ENCODE data around the gene GATAD2A.
"Not testable (repeated sequence)": the region's sequence is repeated elsewhere in the genome, so short reads cannot be mapped to it uniquely, and the experiment has no call there.

The GATAD2A gene

GRCh38 chr19:19404879-19405860, at the start of gene GATAD2A:
Gene GATAD2A, plus strand, starts transcription at chr19:19405675. Its CDS starts 59,671 bp downstream, at chr19:19465346.
- DNase-seq (ENCODE audit: low spot score): peak; percentile 91

DNA sequence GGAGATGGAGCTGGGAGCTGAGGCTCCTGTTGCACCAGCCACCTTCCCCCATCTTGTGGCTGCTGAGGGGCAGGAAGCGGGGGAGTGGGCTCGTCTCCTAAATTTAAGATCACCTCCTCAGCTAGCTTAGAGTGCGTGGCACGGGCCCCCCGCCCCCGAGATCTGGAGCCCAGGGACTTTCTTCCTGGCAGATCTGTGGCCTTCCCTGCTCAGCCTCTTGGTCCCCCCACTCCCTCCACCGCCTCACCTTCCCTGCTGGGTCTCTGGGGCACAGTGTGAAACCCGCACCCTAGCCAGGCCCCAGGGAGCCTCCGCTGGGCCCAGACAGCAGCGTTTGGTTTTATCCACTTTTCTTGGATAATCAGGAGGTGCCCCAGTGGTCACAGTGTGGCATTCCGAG, 49.0 kb upstream of the GATAD2A start:
- DNase-seq (ENCODE audit: low spot score): no peak

DNA sequence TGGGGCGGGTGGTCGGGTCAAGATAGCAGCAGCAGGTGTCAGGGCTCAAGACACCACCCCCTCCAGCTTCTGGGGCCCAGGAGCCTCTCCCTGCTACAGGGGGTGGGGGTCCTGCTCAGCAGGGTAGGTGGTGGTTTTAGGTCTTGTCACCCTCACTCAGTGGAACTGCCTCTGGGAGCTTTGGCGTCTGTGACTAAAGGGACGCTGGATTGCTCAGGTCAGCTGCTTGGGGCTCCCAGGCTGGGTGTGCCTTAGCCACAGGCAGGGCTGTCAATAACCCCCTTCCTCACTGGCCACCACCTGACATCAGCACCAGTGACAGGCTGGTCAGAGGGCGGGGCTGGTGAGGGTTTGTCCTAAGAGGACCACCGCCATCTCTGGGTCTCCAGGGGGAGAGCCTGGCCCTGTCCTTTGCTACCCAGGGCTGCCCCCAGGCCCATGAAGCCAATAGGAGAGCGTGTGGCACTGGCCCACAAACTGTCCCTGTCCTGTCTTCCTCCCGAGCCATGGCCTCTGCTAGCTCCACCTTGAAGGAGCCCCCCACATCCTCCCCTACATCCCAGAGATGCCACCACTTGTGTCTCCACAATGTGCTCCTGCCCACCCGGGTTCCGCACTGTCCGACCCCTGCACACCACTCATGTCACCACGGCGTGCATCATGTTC, 48.4 kb upstream of the GATAD2A start:
- no peak for DNase-seq (ENCODE audit: low spot score)

DNA sequence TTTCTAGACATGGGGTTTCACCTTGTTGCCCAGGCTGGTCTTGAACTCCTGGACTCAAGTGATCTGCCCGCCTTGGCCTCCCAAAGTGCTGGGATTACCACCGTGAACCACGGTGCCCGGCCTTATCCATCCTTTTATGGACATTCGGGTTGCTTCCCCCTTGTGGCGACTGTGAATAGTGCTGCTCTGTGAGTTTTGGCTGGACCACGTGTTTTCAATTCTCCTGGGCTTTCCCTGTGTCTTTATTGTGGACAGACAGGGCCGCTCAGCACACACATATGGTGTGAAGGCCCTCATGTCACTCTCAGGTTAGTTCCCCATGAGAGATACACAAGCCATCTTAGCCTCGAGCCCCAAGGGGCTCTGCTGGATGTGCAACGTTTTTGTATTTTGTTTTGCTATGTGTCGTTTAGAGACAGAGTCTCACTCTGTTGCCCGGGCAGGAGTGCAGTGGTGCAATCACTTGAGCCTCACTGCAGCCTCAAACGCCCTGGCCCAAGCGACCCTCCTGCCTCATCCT, 44.3 kb upstream of the GATAD2A start:
- DNase-seq (ENCODE audit: low spot score): peak; percentile 92

- no peak for DNase-seq (ENCODE audit: low spot score)
Measured at GRCh38 chr19:19362075-19362474, 43.4 kb upstream of the GATAD2A start.

DNA sequence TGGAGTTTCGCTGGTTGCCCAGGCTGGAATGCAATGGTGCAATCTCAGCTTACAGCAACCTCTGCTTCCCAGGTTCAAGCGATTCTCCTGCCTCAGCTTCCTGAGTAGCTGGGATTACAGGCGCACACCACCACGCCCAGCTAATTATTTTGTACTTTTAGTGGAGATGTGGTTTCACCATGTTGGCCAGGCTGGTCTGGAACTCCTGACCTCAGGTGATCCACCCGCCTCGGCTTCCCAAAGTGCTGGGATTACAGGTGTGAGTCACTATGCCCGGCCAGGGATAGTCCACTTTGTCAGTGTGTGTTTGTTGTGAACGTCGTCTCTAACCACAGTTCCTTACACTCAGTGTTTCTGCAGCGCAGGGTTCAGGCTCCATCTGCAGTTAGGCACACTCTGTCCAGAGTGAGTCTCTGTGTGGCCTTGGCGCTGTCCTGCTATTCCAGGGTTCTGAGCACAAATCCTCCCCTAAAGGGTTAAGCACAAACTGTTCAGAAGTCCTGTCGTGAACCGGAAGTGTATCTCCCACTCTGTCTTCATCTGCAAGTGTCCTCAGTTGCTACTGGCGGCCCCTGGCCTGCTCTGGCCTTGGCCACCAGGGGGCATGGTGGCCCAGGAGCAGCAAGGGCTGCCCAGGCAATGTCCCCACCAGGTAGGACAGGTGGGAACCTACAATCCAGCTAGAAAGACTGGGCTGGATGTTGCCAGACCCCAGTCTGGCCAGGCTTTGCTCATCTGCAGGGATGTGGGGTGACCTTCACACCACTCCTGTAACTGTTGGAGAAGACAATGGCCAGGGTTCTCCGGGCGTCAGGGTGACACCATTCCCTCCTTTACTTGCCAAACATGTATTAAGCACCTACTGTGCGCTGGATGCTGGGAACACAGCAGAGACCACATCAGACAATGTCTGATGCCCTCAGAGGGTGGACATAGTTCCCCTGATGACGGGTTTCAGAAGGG, 38.8 kb upstream of the GATAD2A start:
- peak; percentile 88 for DNase-seq (ENCODE audit: low spot score)

DNA sequence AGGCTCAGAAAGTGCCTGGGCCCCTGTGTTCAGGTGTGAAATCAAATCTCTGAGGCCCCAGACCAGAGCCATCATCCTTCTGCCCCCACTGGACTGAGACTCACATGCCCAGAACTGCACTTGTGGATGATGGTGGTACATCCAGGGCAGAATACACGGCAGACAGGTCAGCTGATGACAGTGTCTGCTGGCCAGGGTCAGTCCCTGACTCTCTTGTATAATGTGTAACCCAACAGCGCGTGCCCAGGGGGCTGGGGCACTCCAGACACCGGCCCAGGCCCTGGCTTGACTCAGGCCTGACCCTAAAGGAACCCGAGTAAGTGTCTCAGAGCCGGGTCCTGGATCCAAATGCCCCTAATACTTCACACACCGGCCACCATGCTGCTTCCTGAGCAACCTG, 37.4 kb upstream of the GATAD2A start:
- DNase-seq (ENCODE audit: low spot score): no peak

DNA sequence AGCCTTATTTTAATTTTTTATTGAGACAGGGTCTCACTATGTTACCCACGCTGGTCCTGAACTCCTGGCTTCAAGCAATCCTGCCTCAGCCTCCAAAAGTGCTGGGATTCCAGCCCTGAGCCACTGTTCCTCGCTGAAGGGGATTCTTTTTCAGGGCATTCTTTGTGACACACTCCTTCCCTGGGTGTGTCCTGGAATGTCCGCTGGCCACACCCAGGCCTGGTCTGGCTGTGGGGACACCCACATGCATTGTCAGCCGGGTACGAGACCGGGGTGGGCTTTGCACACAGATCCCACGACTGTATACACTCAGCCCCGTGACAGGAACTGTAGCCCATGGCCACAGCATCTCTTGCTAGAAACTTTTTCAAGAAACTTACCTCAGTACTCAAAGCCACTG, 34.4 kb upstream of the GATAD2A start:
- no peak for DNase-seq (ENCODE audit: low spot score)

- DNase-seq (ENCODE audit: low spot score): no peak
Measured at GRCh38 chr19:19372656-19373416, 32.6 kb upstream of the GATAD2A start.

GRCh38 chr19:19379527-19379926, 25.9 kb upstream of the GATAD2A start:
- no peak for DNase-seq (ENCODE audit: low spot score)

- DNase-seq (ENCODE audit: low spot score): not testable (repeated sequence)
Measured at GRCh38 chr19:19380316-19380715, 25.2 kb upstream of the GATAD2A start.

- DNase-seq (ENCODE audit: low spot score): no peak
Measured at GRCh38 chr19:19381007-19381926, 24.2 kb upstream of the GATAD2A start.

GRCh38 chr19:19382118-19382517, 23.4 kb upstream of the GATAD2A start:
- no peak for DNase-seq (ENCODE audit: low spot score)

- no peak for DNase-seq (ENCODE audit: low spot score)
Measured at GRCh38 chr19:19384486-19384885, 21.0 kb upstream of the GATAD2A start.

GRCh38 chr19:19385131-19385895, 20.2 kb upstream of the GATAD2A start:
- peak; percentile 99 for DNase-seq (ENCODE audit: low spot score)

DNA sequence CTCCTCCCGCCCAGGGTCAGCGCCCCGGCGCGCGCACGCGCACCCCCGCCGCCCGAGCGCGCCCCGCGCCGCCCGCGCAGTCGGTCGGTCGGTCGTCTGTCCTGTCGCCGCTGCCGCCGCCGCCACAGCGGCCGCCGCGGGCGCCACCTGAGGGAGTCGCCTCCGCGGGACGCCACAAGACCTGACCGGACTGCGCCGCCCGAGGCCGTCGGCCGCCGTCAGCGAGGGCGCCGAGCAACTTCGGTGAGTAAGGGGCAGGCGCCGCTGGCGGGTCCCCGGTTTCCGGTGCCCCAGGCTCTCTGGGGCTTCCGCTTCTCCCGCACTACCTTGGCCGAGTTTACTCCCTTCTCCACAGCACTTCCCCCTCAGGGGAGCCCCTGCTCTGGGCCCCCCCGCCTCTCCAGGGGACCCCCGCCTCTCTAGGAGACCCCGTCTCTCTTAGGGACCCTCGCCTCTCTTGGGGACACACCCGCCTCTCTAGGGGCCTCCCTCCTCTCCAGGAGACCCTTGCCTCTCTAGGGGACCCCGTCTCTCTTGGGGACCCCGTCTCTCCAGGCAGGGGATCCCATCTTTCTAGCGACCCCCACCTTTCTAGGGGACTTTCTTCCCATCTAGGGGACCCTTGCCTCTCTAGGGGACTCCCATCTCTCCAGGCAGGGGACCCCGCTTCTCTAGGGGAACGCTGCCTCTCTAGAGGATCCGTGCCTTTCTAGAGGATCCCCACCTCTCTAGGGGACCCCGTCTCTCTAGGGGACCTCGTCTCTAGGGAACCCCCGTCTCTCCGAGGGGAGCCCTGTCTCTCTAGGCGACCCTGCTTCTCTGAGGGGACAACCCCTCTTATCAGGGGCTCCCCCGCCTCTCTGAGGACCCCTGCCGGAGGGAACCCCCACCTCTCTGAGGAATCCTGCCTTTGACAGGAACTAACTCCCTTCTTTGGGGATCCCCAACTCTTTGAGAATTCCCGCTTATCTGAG, 19.3 kb upstream of the GATAD2A start:
- no peak for DNase-seq (ENCODE audit: low spot score)

DNA sequence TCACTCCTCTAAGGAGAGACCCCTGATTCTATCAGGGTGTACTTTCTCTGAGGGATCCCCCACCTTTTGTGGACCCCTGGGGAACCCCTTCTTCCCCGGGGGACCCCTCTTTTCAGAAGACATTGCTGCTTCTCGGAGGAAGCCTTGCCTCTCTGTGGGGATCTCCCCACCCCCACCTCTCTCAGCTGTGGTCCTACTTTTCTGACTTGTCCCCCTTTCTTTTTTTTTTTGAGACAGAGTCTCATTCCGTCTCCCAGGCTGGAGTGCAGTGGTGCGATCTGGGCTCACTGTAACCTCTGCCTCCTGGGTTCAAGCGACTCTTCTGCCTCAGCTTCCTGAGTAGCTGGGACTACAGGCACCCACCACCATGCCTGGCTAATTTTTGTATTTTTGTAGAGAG, 18.4 kb upstream of the GATAD2A start:
- DNase-seq (ENCODE audit: low spot score): no peak

All from HuH-7.5 (cell line).